GM12872 (cell line): ENCODE data around the gene CDCA8.

ENCODE experiments used
- TF ChIP-seq, protein P1 (sequence below): IDR thresholded peaks from 3 replicates; pipeline ENCODE4 v1.5.1; 2011; ENCODE audit warnings: low read depth, mild to moderate bottlenecking, low read length, moderate library complexity; ENCODE audit not compliant: insufficient read depth

The CDCA8 gene

GRCh38 chr1:37672136-37672870 is 20.0 kb upstream of the CDCA8 start:
- TF ChIP-seq, protein P1, sequence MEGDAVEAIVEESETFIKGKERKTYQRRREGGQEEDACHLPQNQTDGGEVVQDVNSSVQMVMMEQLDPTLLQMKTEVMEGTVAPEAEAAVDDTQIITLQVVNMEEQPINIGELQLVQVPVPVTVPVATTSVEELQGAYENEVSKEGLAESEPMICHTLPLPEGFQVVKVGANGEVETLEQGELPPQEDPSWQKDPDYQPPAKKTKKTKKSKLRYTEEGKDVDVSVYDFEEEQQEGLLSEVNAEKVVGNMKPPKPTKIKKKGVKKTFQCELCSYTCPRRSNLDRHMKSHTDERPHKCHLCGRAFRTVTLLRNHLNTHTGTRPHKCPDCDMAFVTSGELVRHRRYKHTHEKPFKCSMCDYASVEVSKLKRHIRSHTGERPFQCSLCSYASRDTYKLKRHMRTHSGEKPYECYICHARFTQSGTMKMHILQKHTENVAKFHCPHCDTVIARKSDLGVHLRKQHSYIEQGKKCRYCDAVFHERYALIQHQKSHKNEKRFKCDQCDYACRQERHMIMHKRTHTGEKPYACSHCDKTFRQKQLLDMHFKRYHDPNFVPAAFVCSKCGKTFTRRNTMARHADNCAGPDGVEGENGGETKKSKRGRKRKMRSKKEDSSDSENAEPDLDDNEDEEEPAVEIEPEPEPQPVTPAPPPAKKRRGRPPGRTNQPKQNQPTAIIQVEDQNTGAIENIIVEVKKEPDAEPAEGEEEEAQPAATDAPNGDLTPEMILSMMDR: no peak

DNA sequence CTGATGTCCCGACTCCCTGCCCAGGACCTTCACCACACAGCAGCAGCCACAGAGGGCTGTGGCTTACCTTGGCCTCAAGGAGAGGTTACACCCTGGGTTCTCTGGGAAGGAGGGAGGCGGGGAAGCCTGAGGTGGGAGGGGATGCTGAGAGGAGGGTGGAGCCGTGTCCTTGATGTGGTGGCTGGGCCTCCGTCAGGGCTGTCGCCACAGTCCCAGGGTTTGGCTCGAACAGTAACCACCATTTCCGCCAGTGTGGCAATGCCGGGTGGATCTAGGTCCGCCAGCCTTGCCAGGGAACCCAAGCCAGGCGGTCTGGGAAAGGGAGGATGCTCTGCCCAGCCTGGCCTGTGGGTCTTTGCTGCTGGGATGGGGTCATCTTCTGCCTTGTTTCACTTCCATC is 18.4 kb upstream of the CDCA8 start:
- TF ChIP-seq, protein P1: no peak

GRCh38 chr1:37676281-37677142 is 15.8 kb upstream of the CDCA8 start:
- TF ChIP-seq, protein P1: no peak

DNA sequence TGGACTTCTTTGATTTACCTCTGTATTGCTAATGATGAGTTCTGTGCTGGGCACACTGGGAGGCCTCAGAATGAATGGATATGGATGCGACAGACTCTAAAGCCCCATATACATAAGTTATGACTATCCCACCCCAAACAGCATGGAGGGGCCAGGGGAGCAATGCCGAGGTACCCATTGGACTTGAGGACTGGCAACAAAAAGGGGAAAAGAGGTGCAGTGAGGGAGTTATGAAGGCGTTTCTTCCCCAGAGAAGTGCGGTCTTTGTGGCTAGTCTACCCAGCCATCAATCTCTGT is 15.2 kb upstream of the CDCA8 start:
- TF ChIP-seq, protein P1: no peak

- TF ChIP-seq, protein P1: no peak
Observed at GRCh38 chr1:37677808-37678207, 14.5 kb upstream of the CDCA8 start.

GRCh38 chr1:37680933-37681332 is 11.4 kb upstream of the CDCA8 start:
- TF ChIP-seq, protein P1: no peak

- TF ChIP-seq, protein P1: peak; percentile 82
Observed at GRCh38 chr1:37682334-37682987, 9.9 kb upstream of the CDCA8 start.
